NT2/D1 (cell line): ENCODE results near the gene ADAMTS10.

ENCODE experiments used
- DNase-seq: peaks from one replicate; pipeline ENCODE4 v3.0.0-alpha.2; 2011; ENCODE audit warnings: low read depth, low spot score
- H3K27me3 ChIP-seq: 2 replicates; pipeline ENCODE4 v1.6.0; 2011; ENCODE audit warnings: mild to moderate bottlenecking; ENCODE audit not compliant: insufficient read length, insufficient read depth
- H3K36me3 ChIP-seq: 2 replicates; pipeline ENCODE4 v1.6.1; 2011; ENCODE audit warnings: mild to moderate bottlenecking, low read length, mixed read lengths; ENCODE audit not compliant: insufficient read depth, insufficient read length
- H3K4me1 ChIP-seq: 2 replicates; pipeline ENCODE4 v1.5.1; 2011; ENCODE audit not compliant: insufficient read depth, insufficient read length
- H3K4me3 ChIP-seq: 2 replicates; pipeline ENCODE4 v1.5.1; 2011; ENCODE audit warnings: low read depth; ENCODE audit not compliant: insufficient read length
- H3K9ac ChIP-seq: 2 replicates; pipeline ENCODE4 v1.6.0; 2011; ENCODE audit warnings: low read depth; ENCODE audit not compliant: insufficient read length
- H3K9me3 ChIP-seq: 2 replicates; pipeline ENCODE4 v1.5.1; 2011; ENCODE audit warnings: mild to moderate bottlenecking, low read length; ENCODE audit not compliant: insufficient read depth
- SUZ12 ChIP-seq: IDR thresholded peaks from 2 replicates; pipeline ENCODE4 v1.6.1; 2011; ENCODE audit not compliant: insufficient read length, insufficient read depth; ENCODE audit errors: extremely low read depth
- YY1 ChIP-seq: IDR thresholded peaks from 2 replicates; pipeline ENCODE4 v1.6.1; 2011; ENCODE audit not compliant: insufficient read length, insufficient read depth
- ZNF274 ChIP-seq: IDR thresholded peaks from 2 replicates; pipeline ENCODE4 v1.6.1; 2011; ENCODE audit warnings: mild to moderate bottlenecking, low read depth, low read length

The ADAMTS10 gene

GRCh38 chr19:8611877-8612806, 1.6 kb upstream of the ADAMTS10 start:
- H3K36me3 ChIP-seq: peaks cover 4% of the 10 kb centered on the region
- H3K9ac ChIP-seq: peak overlapping the region; percentile 26
- no peaks in the 10 kb centered on the region for H3K9me3 ChIP-seq
- TF ChIP-seq YY1 (no peak), ZNF274 (no peak), SUZ12 (no peak)
- H3K27me3 ChIP-seq: peaks cover 3% of the 10 kb centered on the region
- peak; percentile 87 for DNase-seq
- no peak overlapping the region for H3K4me3 ChIP-seq
- peaks cover 21% of the 10 kb centered on the region for H3K4me1 ChIP-seq

- no peak overlapping the region for H3K4me3 ChIP-seq
- no peak for TF ChIP-seq ZNF274
Observed at GRCh38 chr19:8611391-8611876, 919 bp upstream of the ADAMTS10 start.

GRCh38 chr19:8610936-8611300, 403 bp upstream of the ADAMTS10 start:
- H3K27me3 ChIP-seq: no peaks in the 10 kb centered on the region
- H3K9me3 ChIP-seq: no peaks in the 10 kb centered on the region
- H3K9ac ChIP-seq: no peak overlapping the region
- peaks cover 17% of the 10 kb centered on the region for H3K4me1 ChIP-seq
- H3K36me3 ChIP-seq: peaks cover 14% of the 10 kb centered on the region
- TF ChIP-seq ZNF274 (no peak), SUZ12 (no peak), YY1 (no peak)
- DNase-seq: no peak
- H3K4me3 ChIP-seq: peak overlapping the region; percentile 85

More at GRCh38 chr19:8611391-8611876, 919 bp upstream of the ADAMTS10 start:
- H3K9me3 ChIP-seq: no peaks in the 10 kb centered on the region
- peaks cover 17% of the 10 kb centered on the region for H3K4me1 ChIP-seq
- peak overlapping the region; percentile 26 for H3K9ac ChIP-seq
- peaks cover 9% of the 10 kb centered on the region for H3K36me3 ChIP-seq
- H3K27me3 ChIP-seq: peaks cover 2% of the 10 kb centered on the region
- DNase-seq: no peak

GRCh38 chr19:8609279-8610040, 1.1 kb downstream of the ADAMTS10 start:
- H3K9me3 ChIP-seq: peaks cover 8% of the 10 kb centered on the region; the same call in 1 of the 2 replicates
- no peak for TF ChIP-seq SUZ12
- TF ChIP-seq YY1: no peak
- no peak for TF ChIP-seq ZNF274
- peaks cover 17% of the 10 kb centered on the region for H3K4me1 ChIP-seq
- H3K9ac ChIP-seq: peak overlapping the region; percentile 86
- H3K36me3 ChIP-seq: peaks cover 28% of the 10 kb centered on the region
- peak overlapping the region; percentile 85 for H3K4me3 ChIP-seq
- H3K27me3 ChIP-seq: no peaks in the 10 kb centered on the region
- no peak for DNase-seq

- Histone ChIP-seq H3K9ac (peak overlapping the region; percentile 86), H3K36me3 (peaks cover 33% of the 10 kb centered on the region), H3K4me1 (peaks cover 17% of the 10 kb centered on the region), H3K4me3 (peak overlapping the region; percentile 85), H3K27me3 (no peaks in the 10 kb centered on the region), H3K9me3 (peaks cover 9% of the 10 kb centered on the region; the same call in 1 of the 2 replicates)
- no peak for TF ChIP-seq YY1
- no peak for TF ChIP-seq ZNF274
- no peak for TF ChIP-seq SUZ12
- no peak for DNase-seq
Observed at GRCh38 chr19:8608941-8609278, 1.6 kb downstream of the ADAMTS10 start.

GRCh38 chr19:8607386-8607785, 3.1 kb downstream of the ADAMTS10 start:
- peaks cover 17% of the 10 kb centered on the region for H3K4me1 ChIP-seq
- peaks cover 9% of the 10 kb centered on the region; the same call in 1 of the 2 replicates for H3K9me3 ChIP-seq
- DNase-seq: no peak
- peaks cover 45% of the 10 kb centered on the region for H3K36me3 ChIP-seq
- H3K9ac ChIP-seq: no peak overlapping the region
- H3K27me3 ChIP-seq: no peaks in the 10 kb centered on the region
- TF ChIP-seq SUZ12 (no peak), ZNF274 (no peak), YY1 (no peak)
- H3K4me3 ChIP-seq: no peak overlapping the region

- TF ChIP-seq ZNF274: no peak
- TF ChIP-seq SUZ12: no peak
- no peak for TF ChIP-seq YY1
- H3K36me3 ChIP-seq: peaks cover 57% of the 10 kb centered on the region
- no peak overlapping the region for H3K4me3 ChIP-seq
- no peak overlapping the region for H3K9ac ChIP-seq
- H3K9me3 ChIP-seq: peaks cover 9% of the 10 kb centered on the region; the same call in 1 of the 2 replicates
- H3K27me3 ChIP-seq: no peaks in the 10 kb centered on the region
- H3K4me1 ChIP-seq: peaks cover 9% of the 10 kb centered on the region
- no peak for DNase-seq
Observed at GRCh38 chr19:8605514-8605913, 5.0 kb downstream of the ADAMTS10 start.
